Trophoblast cell (in vitro differentiated cells and primary cell): Measurements from ENCODE around the gene ABCA3.

Experiments
- DNase-seq, 2 donors: peaks; one replicate each; pipeline ENCODE4 v3.0.0-alpha.2; 2016
- H2AFZ ChIP-seq: 2 replicates; pipeline ENCODE4 v1.6.1; 2013; ENCODE audit warnings: low read length, moderate library complexity, mild to moderate bottlenecking; ENCODE audit not compliant: insufficient read depth, poor library complexity
- H2AK5ac ChIP-seq: 2 replicates; pipeline ENCODE4 v1.6.1; 2013; ENCODE audit warnings: mild to moderate bottlenecking, low read length
- H2BK120ac ChIP-seq: 2 replicates; pipeline ENCODE4 v1.6.1; 2013; ENCODE audit warnings: low read length, mild to moderate bottlenecking, moderate library complexity; ENCODE audit not compliant: insufficient read depth, poor library complexity
- H2BK12ac ChIP-seq: 2 replicates; pipeline ENCODE4 v1.6.1; 2013; ENCODE audit warnings: mild to moderate bottlenecking, low read length, moderate library complexity
- H2BK5ac ChIP-seq: 2 replicates; pipeline ENCODE4 v1.6.1; 2013; ENCODE audit warnings: low read length, low read depth, moderate library complexity, mild to moderate bottlenecking; ENCODE audit not compliant: poor library complexity
- H3K14ac ChIP-seq: 2 replicates; pipeline ENCODE4 v1.6.1; 2013; ENCODE audit warnings: mild to moderate bottlenecking, low read length
- H3K18ac ChIP-seq: 2 replicates; pipeline ENCODE4 v1.6.1; 2013; ENCODE audit warnings: mild to moderate bottlenecking, low read length
- H3K23ac ChIP-seq: 2 replicates; pipeline ENCODE4 v1.6.1; 2013; ENCODE audit warnings: low read length
- H3K27ac ChIP-seq: 2 replicates; pipeline ENCODE4 v1.5.1; 2013; ENCODE audit warnings: low read depth, mild to moderate bottlenecking, inconsistent platforms, low read length, moderate library complexity
- H3K27me3 ChIP-seq: 2 replicates; pipeline ENCODE4 v1.6.1; 2013; ENCODE audit warnings: inconsistent platforms, mild to moderate bottlenecking, low read length, moderate library complexity; ENCODE audit not compliant: insufficient read depth
- H3K36me3 ChIP-seq, 2 experiments: 1 replicate in 1 of 2; 2 replicates in 1 of 2; pipeline ENCODE4 v1.6.1; 2013; ENCODE audit warnings: low read length in 2 of 2, mild to moderate bottlenecking in 2 of 2, moderate library complexity in 1 of 2; ENCODE audit not compliant: insufficient read depth in 2 of 2, control insufficient read depth in 1 of 2
- H3K4ac ChIP-seq: 2 replicates; pipeline ENCODE4 v1.6.1; 2013; ENCODE audit warnings: low read depth, mild to moderate bottlenecking, low read length, moderate library complexity
- H3K4me1 ChIP-seq, 2 experiments: 1 replicate in 1 of 2; 2 replicates in 1 of 2; pipeline ENCODE4 v1.6.1; 2013; ENCODE audit warnings: low read length in 2 of 2, mild to moderate bottlenecking in 2 of 2, moderate library complexity in 1 of 2; ENCODE audit not compliant: insufficient read depth in 2 of 2, control insufficient read depth in 1 of 2
- H3K4me2 ChIP-seq: 2 replicates; pipeline ENCODE4 v1.6.1; 2013; ENCODE audit warnings: inconsistent platforms, mild to moderate bottlenecking, low read length, moderate library complexity
- H3K4me3 ChIP-seq: 2 replicates; pipeline ENCODE4 v1.5.1; 2013; ENCODE audit warnings: mild to moderate bottlenecking, low read depth, low read length, inconsistent platforms
- H3K79me1 ChIP-seq: one replicate; pipeline ENCODE4 v1.6.1; 2013; ENCODE audit warnings: low read length
- H3K79me2 ChIP-seq: 2 replicates; pipeline ENCODE4 v1.6.1; 2013; ENCODE audit warnings: low read length, mild to moderate bottlenecking; ENCODE audit not compliant: control insufficient read depth, insufficient read depth, poor library complexity
- H3K9ac ChIP-seq: 2 replicates; pipeline ENCODE4 v1.6.1; 2013; ENCODE audit warnings: mild to moderate bottlenecking, low read length
- H3K9me3 ChIP-seq: 2 replicates; pipeline ENCODE4 v1.6.1; 2013; ENCODE audit warnings: low read depth, mild to moderate bottlenecking, control low read depth, inconsistent platforms, low read length; ENCODE audit not compliant: insufficient read depth
- H4K12ac ChIP-seq: 2 replicates; pipeline ENCODE4 v1.6.1; 2013; ENCODE audit warnings: low read depth, mild to moderate bottlenecking, low read length, moderate library complexity
- H4K8ac ChIP-seq: 2 replicates; pipeline ENCODE4 v1.6.1; 2013; ENCODE audit warnings: low read depth, mild to moderate bottlenecking, low read length, moderate library complexity
- H4K91ac ChIP-seq: one replicate; pipeline ENCODE4 v1.6.1; 2013; ENCODE audit warnings: low read depth, mild to moderate bottlenecking, low read length, moderate library complexity
- WGBS: extraction: QIAGEN DNeasy Blood & Tissue Kit; methylation state at CpG from one replicate; pipeline ENCODE4 v1.1.7; 2013; ENCODE audit warnings: missing lambda C conversion rate; ENCODE audit not compliant: insufficient read length, insufficient coverage; ENCODE audit errors: extremely low coverage; 5-methylcytosine and 5-hydroxymethylcytosine counted together

The ABCA3 gene

DNA sequence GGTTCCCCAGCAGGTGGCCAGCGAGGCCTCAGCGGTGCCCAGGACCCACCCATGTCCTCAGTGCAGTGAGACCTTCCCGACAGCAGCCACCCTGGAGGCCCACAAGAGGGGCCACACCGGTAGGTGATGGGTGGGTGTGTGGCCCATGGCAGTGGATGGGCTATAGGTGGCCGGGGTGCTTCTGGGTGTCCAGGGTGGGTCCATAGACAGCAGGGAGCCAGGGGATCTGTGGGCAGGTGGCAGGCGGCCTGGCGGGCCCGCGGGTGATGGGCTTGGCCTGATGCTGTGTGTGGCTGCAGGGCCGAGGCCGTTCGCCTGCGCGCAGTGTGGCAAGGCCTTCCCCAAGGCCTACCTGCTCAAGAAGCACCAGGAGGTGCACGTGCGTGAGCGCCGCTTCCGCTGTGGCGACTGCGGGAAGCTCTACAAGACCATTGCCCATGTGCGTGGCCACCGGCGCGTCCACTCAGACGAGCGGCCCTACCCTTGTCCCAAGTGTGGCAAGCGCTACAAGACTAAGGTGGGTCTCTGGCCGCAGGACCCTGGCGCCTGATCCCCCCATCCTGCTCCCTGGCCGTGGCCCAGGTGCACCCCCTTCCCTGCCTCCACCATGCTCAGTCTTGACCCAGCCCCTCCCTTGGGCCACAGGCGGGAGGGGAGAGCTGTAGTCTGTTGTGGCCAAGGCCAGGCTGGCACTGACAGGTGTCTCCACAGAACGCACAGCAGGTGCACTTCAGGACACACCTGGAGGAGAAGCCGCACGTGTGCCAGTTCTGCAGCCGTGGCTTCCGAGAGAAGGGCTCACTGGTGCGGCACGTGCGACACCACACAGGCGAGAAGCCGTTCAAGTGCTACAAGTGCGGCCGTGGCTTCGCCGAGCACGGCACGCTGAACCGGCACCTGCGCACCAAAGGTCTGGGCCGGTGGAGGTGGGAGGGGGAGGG lies 106.4 kb downstream of the ABCA3 start:
- no peaks in the 10 kb centered on the region for H3K79me1 ChIP-seq
- no peak overlapping the region for H3K27ac ChIP-seq
- H3K79me2 ChIP-seq, result no peaks in the 10 kb centered on the region
- H4K91ac ChIP-seq, result no peak overlapping the region
- no peak overlapping the region for H3K4me3 ChIP-seq
- H3K14ac ChIP-seq, result no peak overlapping the region
- H2BK12ac ChIP-seq, result no peak overlapping the region
- no peak for DNase-seq
- no peak overlapping the region for H3K23ac ChIP-seq
- H3K36me3 ChIP-seq, result peaks cover 60 to 66% of the 10 kb centered on the region in 2 experiments
- no CpG with 5 or more reads among the region's 51 CpGs for WGBS
- peaks cover 13 to 17% of the 10 kb centered on the region in 2 experiments for H3K4me1 ChIP-seq
- no peak overlapping the region for H2BK5ac ChIP-seq
- H3K4me2 ChIP-seq, result no peak overlapping the region
- no peak overlapping the region for H4K8ac ChIP-seq
- no peak overlapping the region for H2AK5ac ChIP-seq
- peaks cover 5% of the 10 kb centered on the region for H3K9me3 ChIP-seq
- no peak overlapping the region for H4K12ac ChIP-seq
- no peak overlapping the region for H3K18ac ChIP-seq
- H2BK120ac ChIP-seq, result no peak overlapping the region
- no peak overlapping the region for H3K9ac ChIP-seq
- no peak overlapping the region for H2AFZ ChIP-seq
- no peak overlapping the region for H3K4ac ChIP-seq
- H3K27me3 ChIP-seq, result peaks cover 21% of the 10 kb centered on the region

- Histone ChIP-seq H3K4me3 (no peak overlapping the region), H3K23ac (no peak overlapping the region), H4K91ac (no peak overlapping the region), H2BK120ac (no peak overlapping the region), H3K4me1 (peaks cover 13 to 17% of the 10 kb centered on the region in 2 experiments), H2BK5ac (no peak overlapping the region), H3K18ac (no peak overlapping the region), H3K14ac (no peak overlapping the region), H2BK12ac (no peak overlapping the region), H3K36me3 (peaks cover 69 to 75% of the 10 kb centered on the region in 2 experiments), H4K8ac (no peak overlapping the region), H3K27ac (no peak overlapping the region), H3K9ac (no peak overlapping the region), H3K4ac (no peak overlapping the region), H2AK5ac (no peak overlapping the region), H3K27me3 (peaks cover 18% of the 10 kb centered on the region), H4K12ac (no peak overlapping the region), H3K79me1 (no peaks in the 10 kb centered on the region), H3K79me2 (no peaks in the 10 kb centered on the region), H3K4me2 (no peak overlapping the region), H3K9me3 (peaks cover 5% of the 10 kb centered on the region), H2AFZ (no peak overlapping the region)
- DNase-seq, result no peak
- no CpG with 5 or more reads among the region's 28 CpGs for WGBS
These were observed 107.3 kb downstream of the ABCA3 start for GRCh38 chr16:2233046-2233775.

GRCh38 chr16:2232094-2232990 lies 108.2 kb downstream of the ABCA3 start:
- H3K79me2 ChIP-seq, result peaks cover 2% of the 10 kb centered on the region
- H3K27me3 ChIP-seq, result peaks cover 10% of the 10 kb centered on the region
- WGBS, result no CpG with 5 or more reads among the region's 41 CpGs
- H2BK12ac ChIP-seq, result no peak overlapping the region
- peaks cover 71 to 79% of the 10 kb centered on the region in 2 experiments for H3K36me3 ChIP-seq
- no peak overlapping the region for H2BK120ac ChIP-seq
- H2AFZ ChIP-seq, result no peak overlapping the region
- H3K4me2 ChIP-seq, result no peak overlapping the region
- no peak overlapping the region for H2BK5ac ChIP-seq
- no peak overlapping the region for H3K9ac ChIP-seq
- H4K8ac ChIP-seq, result no peak overlapping the region
- no peak for DNase-seq
- H3K9me3 ChIP-seq, result peaks cover 5% of the 10 kb centered on the region
- no peak overlapping the region for H4K12ac ChIP-seq
- no peak overlapping the region for H3K14ac ChIP-seq
- no peak overlapping the region for H3K4me3 ChIP-seq
- no peaks in the 10 kb centered on the region for H3K79me1 ChIP-seq
- no peak overlapping the region for H2AK5ac ChIP-seq
- no peak overlapping the region for H4K91ac ChIP-seq
- H3K27ac ChIP-seq, result no peak overlapping the region
- H3K4me1 ChIP-seq, result peaks cover 11 to 19% of the 10 kb centered on the region in 2 experiments
- no peak overlapping the region for H3K4ac ChIP-seq
- H3K18ac ChIP-seq, result no peak overlapping the region
- H3K23ac ChIP-seq, result no peak overlapping the region
